GM23248 (cell line): ENCODE results near the gene CHMP3.

Experiments used
- EZH2 ChIP-seq: fragments of 200-600 bp; sonication (generic); IDR thresholded peaks from 2 replicates; pipeline ENCODE4 v1.6.1; 2018; ENCODE audit warnings: antibody characterized with exemption, mild to moderate bottlenecking; ENCODE audit not compliant: insufficient read depth, poor library complexity, severe bottlenecking
- EZH2phosphoT487 ChIP-seq: fragments of 200-600 bp; sonication (generic); IDR thresholded peaks from 2 replicates; pipeline ENCODE4 v1.6.1; 2018; ENCODE audit warnings: antibody characterized with exemption, moderate library complexity, mild to moderate bottlenecking, low read depth; ENCODE audit not compliant: insufficient read depth

GRCh38 chr2:86477349-86477748, 85.9 kb downstream of the CHMP3 start:
- no peak for TF ChIP-seq EZH2
- TF ChIP-seq EZH2phosphoT487, result no peak
